ENCODE data around the gene KCNB1.

DNA sequence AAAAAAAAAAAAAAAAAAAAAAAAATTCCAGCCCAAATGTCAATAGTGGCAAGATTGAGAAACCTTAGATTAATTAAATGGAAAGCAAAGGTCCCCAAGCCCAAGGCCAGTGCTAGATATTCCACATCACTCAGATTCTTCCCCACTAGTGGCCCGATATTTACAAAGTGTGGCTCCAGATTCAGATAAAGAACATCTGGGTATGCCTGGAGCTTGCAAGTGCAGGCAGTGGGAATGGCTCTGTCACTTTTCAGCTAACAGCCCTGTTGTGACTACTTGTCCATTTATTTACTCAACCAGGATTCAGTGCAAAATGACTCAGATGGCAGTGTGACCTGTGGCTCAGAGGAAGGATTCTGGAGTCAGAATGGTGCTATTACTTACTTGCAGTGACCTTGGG, 8.2 kb upstream of the KCNB1 start:
- TF ChIP-seq EZH2 (IDR thresholded peaks at IDR 0.05; ENCODE audit: low read length, missing control alignments), result no peak
- TF ChIP-seq, protein P1, sequence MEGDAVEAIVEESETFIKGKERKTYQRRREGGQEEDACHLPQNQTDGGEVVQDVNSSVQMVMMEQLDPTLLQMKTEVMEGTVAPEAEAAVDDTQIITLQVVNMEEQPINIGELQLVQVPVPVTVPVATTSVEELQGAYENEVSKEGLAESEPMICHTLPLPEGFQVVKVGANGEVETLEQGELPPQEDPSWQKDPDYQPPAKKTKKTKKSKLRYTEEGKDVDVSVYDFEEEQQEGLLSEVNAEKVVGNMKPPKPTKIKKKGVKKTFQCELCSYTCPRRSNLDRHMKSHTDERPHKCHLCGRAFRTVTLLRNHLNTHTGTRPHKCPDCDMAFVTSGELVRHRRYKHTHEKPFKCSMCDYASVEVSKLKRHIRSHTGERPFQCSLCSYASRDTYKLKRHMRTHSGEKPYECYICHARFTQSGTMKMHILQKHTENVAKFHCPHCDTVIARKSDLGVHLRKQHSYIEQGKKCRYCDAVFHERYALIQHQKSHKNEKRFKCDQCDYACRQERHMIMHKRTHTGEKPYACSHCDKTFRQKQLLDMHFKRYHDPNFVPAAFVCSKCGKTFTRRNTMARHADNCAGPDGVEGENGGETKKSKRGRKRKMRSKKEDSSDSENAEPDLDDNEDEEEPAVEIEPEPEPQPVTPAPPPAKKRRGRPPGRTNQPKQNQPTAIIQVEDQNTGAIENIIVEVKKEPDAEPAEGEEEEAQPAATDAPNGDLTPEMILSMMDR (conservative IDR thresholded peaks at IDR 0.05 in 1 of 2, IDR thresholded peaks at IDR 0.05 in 1 of 2; ENCODE audit: low read depth in 1 of 2, low read length in 2 of 2), result no peak

Measured in fibroblast of lung (primary cell).